Measurements from ENCODE around the gene GRIA4.

The GRIA4 gene

GRCh38 chr11:106021181-106021966 lies 411.5 kb downstream of the GRIA4 start:
- DNase-seq: no peak

GRCh38 chr11:106021967-106022794 lies 412.3 kb downstream of the GRIA4 start, which contains the start of gene MSANTD4:
Gene MSANTD4 (minus strand): TSS chr11:106022240. CDS start chr11:106010917, 11,323 bp downstream.
- DNase-seq: peak; percentile 96

- no peak for DNase-seq
Measured at GRCh38 chr11:106022795-106023275, 413.0 kb downstream of the GRIA4 start.

GRCh38 chr11:106030609-106031008 lies 420.7 kb downstream of the GRIA4 start:
- DNase-seq: no peak

- no peak for DNase-seq
Measured at GRCh38 chr11:106031202-106031810, 421.4 kb downstream of the GRIA4 start.

All from CD4-positive, alpha-beta T cell treated with Interleukin-6 for 4 hours (primary cell).